Nephron progenitor cell (in vitro differentiated cells): ENCODE results near the gene AGAP1.
A peak's percentile ranks its signal among the peaks of the same experiment; 100 is the strongest.

ENCODE experiments used
- DNase-seq: peaks from one replicate; pipeline ENCODE4 v3.0.0; 2021
- H3K27ac Mint-ChIP-seq: 2 replicates; pipeline ENCODE4 v1.8.0; 2021; ENCODE audit warnings: mild to moderate bottlenecking, moderate library complexity, mixed read lengths
- H3K27me3 Mint-ChIP-seq: 2 replicates; pipeline ENCODE4 v1.8.0; 2021; ENCODE audit warnings: mild to moderate bottlenecking, low read depth, mixed read lengths; ENCODE audit not compliant: poor library complexity
- H3K36me3 Mint-ChIP-seq: 2 replicates; pipeline ENCODE4 v1.8.0; 2021; ENCODE audit warnings: low read depth, mixed read lengths
- H3K4me1 Mint-ChIP-seq: 2 replicates; pipeline ENCODE4 v1.8.0; 2021; ENCODE audit warnings: mixed read lengths
- H3K4me3 Mint-ChIP-seq: 2 replicates; pipeline ENCODE4 v1.8.0; 2021; ENCODE audit warnings: mild to moderate bottlenecking, moderate library complexity, mixed read lengths
- H3K9me3 Mint-ChIP-seq: 2 replicates; pipeline ENCODE4 v1.8.0; 2021; ENCODE audit warnings: mild to moderate bottlenecking, moderate library complexity, mixed read lengths
- CTCF ChIP-seq: fragments of 200-600 bp; sonication (generic); IDR thresholded peaks from 2 replicates; pipeline ENCODE4 v1.5.0; 2021; ENCODE audit warnings: antibody characterized with exemption

AGAP1 gene

GRCh38 chr2:235723811-235724465 is 230.1 kb downstream of the AGAP1 start:
- peaks cover 49% of the 10 kb centered on the region for H3K36me3 Mint-ChIP-seq
- H3K4me1 Mint-ChIP-seq, result peaks cover 38% of the 10 kb centered on the region
- no peak for DNase-seq
- H3K27me3 Mint-ChIP-seq, result peaks cover 3% of the 10 kb centered on the region
- H3K9me3 Mint-ChIP-seq, result no peaks in the 10 kb centered on the region
- H3K4me3 Mint-ChIP-seq, result no peak overlapping the region
- peak overlapping the region; percentile 72 for H3K27ac Mint-ChIP-seq
- TF ChIP-seq CTCF, result no peak

DNA sequence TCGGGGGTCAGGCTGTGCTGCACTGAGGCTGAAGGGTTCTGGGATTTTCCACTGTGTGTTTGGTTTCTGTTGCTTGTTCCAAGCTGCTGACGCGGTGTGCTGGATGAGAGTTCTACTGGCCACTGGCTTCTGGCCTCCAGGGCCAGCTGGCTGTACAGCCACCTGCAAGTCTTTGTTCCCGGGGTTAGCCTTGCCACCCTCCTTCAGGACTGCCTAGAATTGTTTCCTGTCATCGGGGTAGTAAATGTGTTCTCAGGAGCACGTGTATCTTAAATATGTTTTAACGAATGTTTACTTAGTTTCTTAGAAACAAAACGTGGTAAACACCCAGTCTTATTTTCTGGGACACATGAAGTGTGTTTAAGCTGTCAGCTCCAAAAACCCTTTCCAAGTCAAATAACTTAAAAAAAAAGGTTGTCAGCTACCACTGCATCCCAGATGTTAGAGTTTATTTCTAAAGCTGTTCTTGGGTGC is 231.2 kb downstream of the AGAP1 start:
- Mint-ChIP-seq H3K27me3 (peaks cover 3% of the 10 kb centered on the region), H3K36me3 (peaks cover 39% of the 10 kb centered on the region), H3K4me3 (no peak overlapping the region), H3K4me1 (peaks cover 38% of the 10 kb centered on the region), H3K9me3 (no peaks in the 10 kb centered on the region), H3K27ac (peak overlapping the region; percentile 68)
- no peak for DNase-seq
- no peak for TF ChIP-seq CTCF

GRCh38 chr2:235725841-235726240 is 232.0 kb downstream of the AGAP1 start:
- H3K36me3 Mint-ChIP-seq, result peaks cover 31% of the 10 kb centered on the region
- no peaks in the 10 kb centered on the region for H3K9me3 Mint-ChIP-seq
- H3K27ac Mint-ChIP-seq, result no peak overlapping the region
- DNase-seq, result no peak
- peaks cover 41% of the 10 kb centered on the region for H3K4me1 Mint-ChIP-seq
- TF ChIP-seq CTCF, result no peak
- peaks cover 3% of the 10 kb centered on the region for H3K27me3 Mint-ChIP-seq
- no peak overlapping the region for H3K4me3 Mint-ChIP-seq

DNA sequence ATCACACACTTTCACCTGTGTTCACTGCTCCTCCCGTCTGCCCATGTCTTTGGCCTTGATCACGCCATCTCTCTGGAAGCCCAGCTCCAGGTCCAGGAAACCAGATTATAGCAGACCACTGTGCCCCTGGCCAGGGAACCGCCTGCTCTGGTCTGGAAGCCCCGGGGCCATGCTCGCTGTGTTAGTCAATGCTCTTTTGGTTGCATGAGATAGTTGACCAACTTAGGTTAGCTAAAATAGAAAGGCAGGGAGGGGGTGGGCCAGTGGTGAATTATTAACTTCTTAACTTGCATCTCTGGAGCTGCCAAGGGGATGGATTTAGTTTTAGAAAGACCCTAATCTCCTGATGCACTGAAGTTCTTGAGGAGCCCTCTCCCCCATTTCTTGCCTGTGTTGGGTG is 232.7 kb downstream of the AGAP1 start:
- no peak for DNase-seq
- Mint-ChIP-seq H3K36me3 (peaks cover 24% of the 10 kb centered on the region), H3K9me3 (no peaks in the 10 kb centered on the region), H3K27ac (no peak overlapping the region), H3K4me3 (no peak overlapping the region), H3K27me3 (peaks cover 3% of the 10 kb centered on the region), H3K4me1 (peaks cover 46% of the 10 kb centered on the region)
- TF ChIP-seq CTCF, result no peak

- H3K4me1 Mint-ChIP-seq, result peaks cover 46% of the 10 kb centered on the region
- no peak for DNase-seq
- peaks cover 7% of the 10 kb centered on the region for H3K27me3 Mint-ChIP-seq
- H3K4me3 Mint-ChIP-seq, result no peak overlapping the region
- no peaks in the 10 kb centered on the region for H3K9me3 Mint-ChIP-seq
- H3K27ac Mint-ChIP-seq, result peak overlapping the region; percentile 39
- no peak for TF ChIP-seq CTCF
- H3K36me3 Mint-ChIP-seq, result peaks cover 21% of the 10 kb centered on the region
These were observed 233.3 kb downstream of the AGAP1 start for GRCh38 chr2:235727174-235727573.
